GM15510 (cell line): ENCODE data around the gene TKFC.

Experiments used
- POLR2A ChIP-seq: IDR thresholded peaks from 3 replicates; pipeline ENCODE4 v1.6.1; 2011; ENCODE audit warnings: borderline replicate concordance; ENCODE audit not compliant: insufficient read length; ENCODE audit errors: extremely low read depth

TKFC gene

GRCh38 chr11:61392981-61393595, 60.1 kb downstream of the TKFC start:
- TF ChIP-seq POLR2A = no peak
